WTC11 (cell line): Measurements from ENCODE around the gene DYSF. TPM values are rescaled to one million over a fixed set of nuclear protein-coding genes. Genes with fewer than 3 reads are reported as not detected.

Experiments
- ATAC-seq: fragments of 200-7000 bp; cut with Tn5 transposase; 2 replicates; pipeline ENCODE4 v1.10.0; 2021; ENCODE audit warnings: mild to moderate bottlenecking, moderate library complexity
- CTCF ChIA-PET: fragments of 300-600 bp; sonication (Branson Sonifier 250); formaldehyde crosslinking; loops from one replicate; lab custom pipeline; 2021; ENCODE audit warnings: antibody characterized with exemption; lab: Charles Lee
- POLR2A ChIA-PET: fragments of 350-600 bp; sonication (Branson Sonifier 250); formaldehyde crosslinking; loops from one replicate; lab custom pipeline; 2021; ENCODE audit warnings: antibody characterized with exemption; lab: Charles Lee
- DNase-seq: peaks from one replicate; pipeline ENCODE4 v3.0.0; 2021; ENCODE audit warnings: low spot score
- H3K27ac Mint-ChIP-seq: 2 replicates; pipeline ENCODE4 v1.8.0; 2021; ENCODE audit warnings: mixed read lengths
- H3K27me3 Mint-ChIP-seq: 2 replicates; pipeline ENCODE4 v1.8.0; 2021; ENCODE audit warnings: low read depth, mild to moderate bottlenecking, moderate library complexity, mixed read lengths
- H3K36me3 Mint-ChIP-seq: 2 replicates; pipeline ENCODE4 v1.8.0; 2021; ENCODE audit warnings: mixed read lengths
- H3K4me1 Mint-ChIP-seq: 2 replicates; pipeline ENCODE4 v1.8.0; 2022; ENCODE audit warnings: mixed read lengths
- H3K4me3 Mint-ChIP-seq: 2 replicates; pipeline ENCODE4 v1.8.0; 2021; ENCODE audit warnings: mild to moderate bottlenecking, moderate library complexity, mixed read lengths
- H3K9me3 Mint-ChIP-seq: 2 replicates; pipeline ENCODE4 v1.8.0; 2021; ENCODE audit warnings: mixed read lengths
- ATF2 ChIP-seq: sonication (generic); formaldehyde crosslinking; IDR thresholded peaks from 2 replicates; pipeline ENCODE4 v1.8.1; 2022; ENCODE audit warnings: low read depth, missing genetic modification reagents, borderline replicate concordance
- CREM ChIP-seq: sonication (generic); formaldehyde crosslinking; IDR thresholded peaks from 2 replicates; pipeline ENCODE4 v1.8.1; 2022; ENCODE audit warnings: mild to moderate bottlenecking, missing genetic modification reagents, moderate library complexity
- E2F4 ChIP-seq: sonication (generic); formaldehyde crosslinking; IDR thresholded peaks from 2 replicates; pipeline ENCODE4 v1.8.1; 2022; ENCODE audit warnings: low read depth, mild to moderate bottlenecking, moderate library complexity, missing genetic modification reagents, borderline replicate concordance
- FOXK1 ChIP-seq: sonication (generic); formaldehyde crosslinking; IDR thresholded peaks from 2 replicates; pipeline ENCODE4 v1.8.0; 2022; ENCODE audit warnings: mild to moderate bottlenecking, moderate library complexity, missing genetic modification reagents
- FOXP1 ChIP-seq: sonication (generic); formaldehyde crosslinking; IDR thresholded peaks from 2 replicates; pipeline ENCODE4 v1.8.0; 2022; ENCODE audit warnings: missing genetic modification reagents, mild to moderate bottlenecking, moderate library complexity, borderline replicate concordance
- IRF1 ChIP-seq: sonication (generic); formaldehyde crosslinking; IDR thresholded peaks from 2 replicates; pipeline ENCODE4 v1.8.0; 2023; ENCODE audit warnings: missing genetic modification reagents
- JUN ChIP-seq: sonication (generic); formaldehyde crosslinking; IDR thresholded peaks from 2 replicates; pipeline ENCODE4 v1.8.0; 2023; ENCODE audit warnings: mild to moderate bottlenecking, missing genetic modification reagents
- NFE2L1 ChIP-seq: sonication (generic); formaldehyde crosslinking; IDR thresholded peaks from 2 replicates; pipeline ENCODE4 v1.8.1; 2023; ENCODE audit warnings: missing genetic modification reagents
- NFYB ChIP-seq: sonication (generic); formaldehyde crosslinking; conservative IDR thresholded peaks from 2 replicates; pipeline ENCODE4 v1.8.0; 2022; ENCODE audit warnings: low read depth, missing genetic modification reagents
- PREB ChIP-seq: sonication (generic); formaldehyde crosslinking; IDR thresholded peaks from 2 replicates; pipeline ENCODE4 v1.8.1; 2022; ENCODE audit warnings: mild to moderate bottlenecking, missing genetic modification reagents, moderate library complexity, borderline replicate concordance
- SMAD4 ChIP-seq: sonication (generic); formaldehyde crosslinking; IDR thresholded peaks from 2 replicates; pipeline ENCODE4 v1.8.0; 2022; ENCODE audit warnings: mild to moderate bottlenecking, missing genetic modification reagents
- TCF7 ChIP-seq: sonication (generic); formaldehyde crosslinking; IDR thresholded peaks from 2 replicates; pipeline ENCODE4 v1.8.0; 2022; ENCODE audit warnings: mild to moderate bottlenecking, low read depth, missing genetic modification reagents, moderate library complexity
- ZNF671 ChIP-seq: fragments of 250-450 bp; sonication (Bioruptor Pico); IDR thresholded peaks from 2 replicates; pipeline ENCODE4 v1.8.0; 2021; ENCODE audit warnings: mild to moderate bottlenecking
- total RNA-seq: library from RNA; stranded (reverse); gene quantifications from 3 replicates; pipeline ENCODE4 v1.2.3, GENCODE V29; 2021
- TF ChIP-seq, protein P1 (sequence below): sonication (generic); formaldehyde crosslinking; IDR thresholded peaks from 2 replicates; pipeline ENCODE4 v1.8.1; 2023; ENCODE audit warnings: mild to moderate bottlenecking, moderate library complexity, missing genetic modification reagents
- TF ChIP-seq, protein P2 (sequence below): fragments of 250-450 bp; sonication (Bioruptor Pico); IDR thresholded peaks from 2 replicates; pipeline ENCODE4 v1.8.0; 2021; ENCODE audit warnings: mild to moderate bottlenecking
- TF ChIP-seq, protein P3 (sequence below): fragments of 200-600 bp; IDR thresholded peaks from 2 replicates; pipeline ENCODE4 v1.8.0; 2022; ENCODE audit warnings: antibody characterized with exemption
- TF ChIP-seq, protein P4 (sequence below): sonication (generic); formaldehyde crosslinking; IDR thresholded peaks from 2 replicates; pipeline ENCODE4 v1.8.0; 2022; ENCODE audit warnings: mild to moderate bottlenecking, missing genetic modification reagents

The DYSF gene
- total RNA-seq, 1 experiment from 2014 or later: 14.8 TPM

DNA sequence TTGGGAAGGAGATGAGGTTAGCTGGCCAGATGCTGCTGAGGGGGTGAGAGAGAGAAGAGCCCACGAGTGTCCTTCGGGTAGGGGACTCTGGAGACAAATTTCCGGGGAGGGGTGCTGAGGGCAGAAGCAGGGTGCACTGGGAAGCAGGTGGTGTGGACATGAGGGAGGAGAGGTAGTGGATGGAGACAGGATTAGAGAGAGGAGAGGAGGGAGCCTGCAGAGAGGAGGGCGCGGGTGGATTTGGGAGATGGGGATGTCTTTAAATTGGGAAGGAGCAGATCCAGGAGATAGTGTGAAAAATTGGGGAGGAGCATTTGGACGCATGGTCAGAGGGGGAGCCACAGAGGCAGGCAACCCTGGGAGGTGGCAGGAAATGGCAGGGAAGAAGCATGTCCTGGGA, 154.7 kb downstream of the DYSF start (continued):
- TF ChIP-seq ATF2 (CRISPR knock-in tag): no peak
- TF ChIP-seq CREM (CRISPR knock-in tag): no peak

DNA sequence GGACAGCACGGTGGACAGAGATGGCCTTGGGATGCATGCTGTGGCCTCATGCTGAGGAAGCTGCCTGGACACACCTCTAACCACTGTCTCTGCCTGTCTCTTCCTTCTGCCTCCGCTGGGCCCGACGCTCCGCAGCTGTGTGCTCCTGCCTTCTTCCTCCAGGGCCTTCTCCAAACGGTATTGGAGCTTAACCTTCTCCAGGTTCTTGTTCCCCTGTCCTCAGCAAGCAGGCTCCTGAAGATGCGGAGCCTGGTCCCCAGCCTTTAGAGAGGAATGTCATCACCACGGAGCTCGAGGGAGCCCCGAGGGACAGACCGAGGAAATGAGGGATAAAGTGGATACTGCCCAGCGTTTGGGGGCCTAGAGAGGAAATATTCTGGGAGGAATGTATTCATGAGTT, 155.1 kb downstream of the DYSF start:
- Mint-ChIP-seq H3K4me1 (peaks cover 19% of the 10 kb centered on the region), H3K27me3 (0 out of 2 replicates have a peak, but pooled peaks cover 2% of the 10 kb centered on the region), H3K27ac (no peak overlapping the region), H3K9me3 (no peaks in the 10 kb centered on the region), H3K36me3 (no peaks in the 10 kb centered on the region), H3K4me3 (no peak overlapping the region)
- ChIA-PET CTCF (interaction anchor here (0.9 kb wide), 1 partner anchor 190 kb away, joined by 5 read pairs; no protein-coding TSS in a partner anchor), POLR2A (no interaction called here)
- DNase-seq (no peak), ATAC-seq (no peak)
- no peak for TF ChIP-seq ZNF671
- TF ChIP-seq FOXK1 (CRISPR knock-in tag): no peak
- TF ChIP-seq, protein P1, sequence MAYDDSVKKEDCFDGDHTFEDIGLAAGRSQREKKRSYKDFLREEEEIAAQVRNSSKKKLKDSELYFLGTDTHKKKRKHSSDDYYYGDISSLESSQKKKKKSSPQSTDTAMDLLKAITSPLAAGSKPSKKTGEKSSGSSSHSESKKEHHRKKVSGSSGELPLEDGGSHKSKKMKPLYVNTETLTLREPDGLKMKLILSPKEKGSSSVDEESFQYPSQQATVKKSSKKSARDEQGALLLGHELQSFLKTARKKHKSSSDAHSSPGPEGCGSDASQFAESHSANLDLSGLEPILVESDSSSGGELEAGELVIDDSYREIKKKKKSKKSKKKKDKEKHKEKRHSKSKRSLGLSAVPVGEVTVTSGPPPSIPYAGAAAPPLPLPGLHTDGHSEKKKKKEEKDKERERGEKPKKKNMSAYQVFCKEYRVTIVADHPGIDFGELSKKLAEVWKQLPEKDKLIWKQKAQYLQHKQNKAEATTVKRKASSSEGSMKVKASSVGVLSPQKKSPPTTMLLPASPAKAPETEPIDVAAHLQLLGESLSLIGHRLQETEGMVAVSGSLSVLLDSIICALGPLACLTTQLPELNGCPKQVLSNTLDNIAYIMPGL: no peak
- TF ChIP-seq, protein P2, sequence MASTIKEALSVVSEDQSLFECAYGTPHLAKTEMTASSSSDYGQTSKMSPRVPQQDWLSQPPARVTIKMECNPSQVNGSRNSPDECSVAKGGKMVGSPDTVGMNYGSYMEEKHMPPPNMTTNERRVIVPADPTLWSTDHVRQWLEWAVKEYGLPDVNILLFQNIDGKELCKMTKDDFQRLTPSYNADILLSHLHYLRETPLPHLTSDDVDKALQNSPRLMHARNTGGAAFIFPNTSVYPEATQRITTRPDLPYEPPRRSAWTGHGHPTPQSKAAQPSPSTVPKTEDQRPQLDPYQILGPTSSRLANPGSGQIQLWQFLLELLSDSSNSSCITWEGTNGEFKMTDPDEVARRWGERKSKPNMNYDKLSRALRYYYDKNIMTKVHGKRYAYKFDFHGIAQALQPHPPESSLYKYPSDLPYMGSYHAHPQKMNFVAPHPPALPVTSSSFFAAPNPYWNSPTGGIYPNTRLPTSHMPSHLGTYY (CRISPR knock-in tag): no peak
- no peak for TF ChIP-seq NFE2L1

DNA sequence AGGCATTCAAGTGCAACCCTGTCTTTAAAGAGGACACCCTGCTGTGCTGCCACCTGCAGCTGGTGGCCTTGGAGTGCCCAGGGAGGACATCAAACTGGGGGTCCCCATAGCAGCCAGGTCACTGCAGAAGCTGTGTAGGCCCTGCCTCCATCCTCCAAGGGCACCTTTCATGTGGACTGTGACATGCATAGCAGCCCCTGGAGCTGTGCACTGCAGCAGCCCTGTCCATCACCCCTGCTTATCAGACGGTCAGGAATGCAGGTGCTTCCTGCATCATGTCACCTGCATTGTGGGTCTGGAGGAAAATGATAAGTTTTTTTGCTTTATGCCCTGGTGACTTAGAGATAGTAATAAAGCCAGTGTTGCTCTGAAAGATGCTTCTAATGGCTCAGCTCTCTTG, 155.7 kb downstream of the DYSF start:
- TF ChIP-seq JUN (CRISPR knock-in tag) (no peak), E2F4 (CRISPR knock-in tag) (no peak), SMAD4 (CRISPR knock-in tag) (no peak), NFE2L1 (no peak), FOXP1 (no peak)
- TF ChIP-seq, all 79 proteins: peak for 0
- DNase-seq: peak; percentile 3
- H3K27ac Mint-ChIP-seq: no peak overlapping the region
- CTCF ChIA-PET: interaction anchor here (0.9 kb wide), 1 partner anchor 189 kb away, joined by 5 read pairs; no protein-coding TSS in a partner anchor
- no peak for ATAC-seq
- 0 out of 2 replicates have a peak, but pooled peaks cover 2% of the 10 kb centered on the region for H3K27me3 Mint-ChIP-seq
- H3K9me3 Mint-ChIP-seq: no peaks in the 10 kb centered on the region
- POLR2A ChIA-PET: no interaction called here
- H3K4me3 Mint-ChIP-seq: no peak overlapping the region
- no peaks in the 10 kb centered on the region for H3K36me3 Mint-ChIP-seq
- H3K4me1 Mint-ChIP-seq: peaks cover 19% of the 10 kb centered on the region

DNA sequence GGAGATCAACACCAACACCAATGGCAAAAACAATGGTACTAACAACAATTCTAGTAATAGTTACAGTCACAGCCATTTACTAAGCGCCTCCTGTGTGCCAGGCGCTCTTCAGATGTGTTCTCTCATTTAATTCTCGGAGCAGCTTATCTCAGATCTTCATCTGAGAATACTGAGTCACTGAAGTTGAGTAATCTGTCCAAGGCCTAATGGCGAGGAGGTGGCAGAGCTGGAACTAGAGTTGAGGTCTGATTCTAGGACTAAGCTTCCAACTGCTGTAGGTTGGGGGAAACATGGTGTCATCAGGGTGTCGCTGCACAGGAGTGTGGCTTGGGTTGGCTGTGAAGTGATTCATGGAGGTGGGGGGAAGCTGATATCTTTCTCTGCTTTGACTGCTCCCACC, 156.1 kb downstream of the DYSF start:
- TF ChIP-seq TCF7 (CRISPR knock-in tag) (no peak), PREB (CRISPR knock-in tag) (no peak), NFYB (CRISPR knock-in tag) (no peak), IRF1 (CRISPR knock-in tag) (no peak)
- TF ChIP-seq, protein P3, sequence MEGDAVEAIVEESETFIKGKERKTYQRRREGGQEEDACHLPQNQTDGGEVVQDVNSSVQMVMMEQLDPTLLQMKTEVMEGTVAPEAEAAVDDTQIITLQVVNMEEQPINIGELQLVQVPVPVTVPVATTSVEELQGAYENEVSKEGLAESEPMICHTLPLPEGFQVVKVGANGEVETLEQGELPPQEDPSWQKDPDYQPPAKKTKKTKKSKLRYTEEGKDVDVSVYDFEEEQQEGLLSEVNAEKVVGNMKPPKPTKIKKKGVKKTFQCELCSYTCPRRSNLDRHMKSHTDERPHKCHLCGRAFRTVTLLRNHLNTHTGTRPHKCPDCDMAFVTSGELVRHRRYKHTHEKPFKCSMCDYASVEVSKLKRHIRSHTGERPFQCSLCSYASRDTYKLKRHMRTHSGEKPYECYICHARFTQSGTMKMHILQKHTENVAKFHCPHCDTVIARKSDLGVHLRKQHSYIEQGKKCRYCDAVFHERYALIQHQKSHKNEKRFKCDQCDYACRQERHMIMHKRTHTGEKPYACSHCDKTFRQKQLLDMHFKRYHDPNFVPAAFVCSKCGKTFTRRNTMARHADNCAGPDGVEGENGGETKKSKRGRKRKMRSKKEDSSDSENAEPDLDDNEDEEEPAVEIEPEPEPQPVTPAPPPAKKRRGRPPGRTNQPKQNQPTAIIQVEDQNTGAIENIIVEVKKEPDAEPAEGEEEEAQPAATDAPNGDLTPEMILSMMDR: no peak
- TF ChIP-seq, protein P4, sequence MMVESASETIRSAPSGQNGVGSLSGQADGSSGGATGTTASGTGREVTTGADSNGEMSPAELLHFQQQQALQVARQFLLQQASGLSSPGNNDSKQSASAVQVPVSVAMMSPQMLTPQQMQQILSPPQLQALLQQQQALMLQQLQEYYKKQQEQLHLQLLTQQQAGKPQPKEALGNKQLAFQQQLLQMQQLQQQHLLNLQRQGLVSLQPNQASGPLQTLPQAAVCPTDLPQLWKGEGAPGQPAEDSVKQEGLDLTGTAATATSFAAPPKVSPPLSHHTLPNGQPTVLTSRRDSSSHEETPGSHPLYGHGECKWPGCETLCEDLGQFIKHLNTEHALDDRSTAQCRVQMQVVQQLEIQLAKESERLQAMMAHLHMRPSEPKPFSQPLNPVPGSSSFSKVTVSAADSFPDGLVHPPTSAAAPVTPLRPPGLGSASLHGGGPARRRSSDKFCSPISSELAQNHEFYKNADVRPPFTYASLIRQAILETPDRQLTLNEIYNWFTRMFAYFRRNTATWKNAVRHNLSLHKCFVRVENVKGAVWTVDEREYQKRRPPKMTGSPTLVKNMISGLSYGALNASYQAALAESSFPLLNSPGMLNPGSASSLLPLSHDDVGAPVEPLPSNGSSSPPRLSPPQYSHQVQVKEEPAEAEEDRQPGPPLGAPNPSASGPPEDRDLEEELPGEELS: no peak
- no peak for ATAC-seq

More for the DNA sequence above, 156.1 kb downstream of the DYSF start:
- Mint-ChIP-seq H3K4me3 (no peak overlapping the region), H3K36me3 (no peaks in the 10 kb centered on the region), H3K9me3 (no peaks in the 10 kb centered on the region), H3K27me3 (0 out of 2 replicates have a peak, but pooled peaks cover 2% of the 10 kb centered on the region), H3K4me1 (peaks cover 16% of the 10 kb centered on the region), H3K27ac (no peak overlapping the region)
- ChIA-PET CTCF (no interaction called here), POLR2A (no interaction called here)
- DNase-seq: no peak
